Limb (tissue), 2 donors: Measurements from ENCODE around the gene NUBP1.
A peak's percentile ranks its signal among the peaks of the same experiment; 100 is the strongest.

Experiments used
- DNase-seq, 2 donors: peaks; one replicate each; pipeline ENCODE4 v3.0.0-alpha.2; 2016; ENCODE audit errors: extremely low spot score in 2 of 2

NUBP1 gene

DNA sequence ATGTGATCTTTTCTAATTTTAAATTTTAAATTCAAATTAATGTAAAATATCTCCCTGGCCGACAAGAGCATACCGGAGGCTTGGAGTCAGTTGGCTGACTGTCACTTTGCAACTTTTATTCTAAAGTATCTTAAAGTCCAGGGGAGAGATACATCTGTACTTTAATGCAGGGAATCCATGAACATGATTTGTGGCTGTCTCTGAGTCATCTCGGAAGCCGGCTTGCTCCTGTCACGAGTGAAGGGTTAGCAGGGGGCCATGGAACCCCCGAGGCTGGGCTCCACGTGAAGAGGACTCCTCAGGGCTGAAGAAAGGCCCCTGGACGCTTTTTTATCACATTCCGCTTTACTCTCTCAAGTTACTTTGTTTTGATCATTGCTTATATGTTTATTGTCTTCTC lies 61.7 kb downstream of the NUBP1 start:
- no peak for DNase-seq

- no peak for DNase-seq
Measured at GRCh38 chr16:10806698-10807097, 63.1 kb downstream of the NUBP1 start.

- no peak for DNase-seq
Measured at GRCh38 chr16:10808218-10808617, 64.6 kb downstream of the NUBP1 start.

GRCh38 chr16:10808850-10809249 lies 65.2 kb downstream of the NUBP1 start:
- no peak for DNase-seq

DNA sequence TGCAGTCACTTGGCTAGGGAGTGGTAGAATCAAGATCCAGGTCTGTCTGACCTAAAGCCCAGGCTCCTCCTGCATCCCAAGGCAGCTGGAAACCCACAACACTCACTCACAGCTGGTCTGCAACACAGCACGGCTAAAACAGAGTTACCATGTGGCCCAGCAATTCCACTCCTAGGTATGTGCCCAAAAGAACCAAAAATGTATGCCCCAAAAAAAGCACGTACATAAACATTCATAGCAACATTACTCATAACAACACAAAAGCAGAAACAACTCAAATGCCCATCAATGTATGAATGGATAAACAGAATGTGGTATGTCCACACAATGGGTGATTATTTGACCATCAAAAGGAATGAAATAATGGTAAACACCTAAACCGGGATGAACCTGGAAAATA lies 66.1 kb downstream of the NUBP1 start:
- no peak for DNase-seq

GRCh38 chr16:10812312-10813098 lies 68.9 kb downstream of the NUBP1 start:
- no peak for DNase-seq

DNA sequence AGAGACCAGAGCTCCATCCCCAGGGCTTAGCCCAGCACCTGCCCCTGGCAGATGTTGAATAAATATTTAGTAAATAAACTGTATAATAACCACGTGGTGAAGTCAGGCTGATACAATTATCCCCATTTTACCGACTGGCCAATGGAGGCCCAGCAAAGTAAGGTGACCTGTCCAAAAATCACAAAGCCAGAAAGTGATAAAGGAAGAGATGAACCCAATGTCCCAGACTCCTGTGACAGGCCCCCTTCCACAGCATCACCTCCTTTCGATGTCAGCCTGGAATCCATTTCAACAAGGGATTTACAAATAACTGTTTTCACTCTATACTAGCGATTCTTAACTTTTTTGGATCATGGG lies 69.4 kb downstream of the NUBP1 start:
- DNase-seq = no peak

DNA sequence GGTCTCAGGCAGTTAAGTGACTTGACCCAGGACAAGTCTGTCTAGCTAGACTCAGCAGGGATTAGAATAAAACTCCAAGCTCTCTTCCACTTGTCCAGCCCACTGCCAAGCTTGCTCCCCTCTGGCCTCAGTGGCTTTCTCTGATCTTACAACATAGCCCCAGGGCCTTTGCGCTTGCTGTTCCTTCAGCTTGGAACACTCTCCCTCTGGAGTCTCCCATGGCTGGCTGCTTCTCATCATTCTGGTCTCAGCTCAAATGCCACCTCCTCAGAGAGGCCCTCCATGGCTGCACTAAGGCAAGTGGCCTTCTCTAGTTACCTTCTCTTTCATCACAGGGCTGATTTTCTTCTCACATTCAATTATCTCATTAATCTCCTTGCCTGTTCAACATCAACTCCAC lies 73.9 kb downstream of the NUBP1 start:
- DNase-seq = no peak

DNA sequence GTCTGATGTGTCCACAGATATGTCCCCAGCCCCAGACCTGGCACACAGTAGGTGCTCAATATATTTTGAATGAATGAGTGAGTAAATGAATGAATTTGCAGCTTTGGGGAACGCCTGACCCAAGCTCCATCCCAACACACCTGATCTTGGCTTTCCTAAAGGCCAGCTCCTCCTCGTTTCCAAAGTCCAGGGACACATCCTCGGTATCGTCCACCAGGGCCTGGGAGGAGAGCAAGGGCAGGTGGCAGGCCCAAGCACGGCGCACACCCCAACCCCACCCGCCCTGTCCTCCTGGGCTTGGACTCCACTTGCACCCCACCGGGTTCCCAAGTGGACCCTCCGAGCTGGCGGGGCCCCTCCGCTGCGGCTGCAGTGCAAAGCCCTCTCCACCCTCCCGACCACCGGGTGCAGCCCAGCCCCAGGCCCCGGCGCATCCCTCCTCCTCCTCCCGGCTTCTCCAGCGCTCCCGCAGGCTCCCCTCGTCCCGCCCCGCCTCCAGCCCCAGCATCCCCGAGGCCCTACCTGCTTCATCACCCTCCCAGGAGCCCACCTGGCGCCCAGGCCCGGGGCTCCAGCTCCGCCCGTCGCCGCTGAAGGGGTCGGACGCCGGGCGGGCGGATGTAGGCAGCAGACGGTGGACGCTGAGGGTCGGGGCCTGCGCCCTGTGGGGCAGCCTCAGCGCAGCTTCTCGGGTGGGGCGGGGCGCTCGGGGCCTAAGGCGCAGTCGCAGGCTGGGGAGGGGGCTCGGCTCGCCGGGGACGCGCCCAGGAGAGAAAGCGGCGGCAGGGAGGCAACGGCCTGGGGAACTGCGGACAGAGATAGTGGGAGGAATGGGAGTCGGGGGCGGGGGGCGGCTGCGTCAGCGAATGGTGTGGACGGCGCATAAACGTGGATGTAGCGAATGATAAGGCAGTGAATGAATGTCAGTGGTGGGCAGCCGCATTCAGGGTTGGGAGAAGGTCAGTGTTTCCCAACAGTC lies 74.6 kb downstream of the NUBP1 start, which contains the start of gene TVP23A:
Gene TVP23A, minus strand, starts transcription at position 832 of the 979 bp plus-strand sequence. Its CDS starts 301 bp downstream, at position 531.
- DNase-seq = peak in 1 of 2 donors; percentile 75
